ENCODE measurements around the gene GPR132. TPM values are rescaled to one million over a fixed set of nuclear protein-coding genes. Genes with fewer than 3 reads are reported as not detected.

GPR132 gene
- total RNA-seq, 1 experiment from 2014 or later = 0.20 TPM

DNA sequence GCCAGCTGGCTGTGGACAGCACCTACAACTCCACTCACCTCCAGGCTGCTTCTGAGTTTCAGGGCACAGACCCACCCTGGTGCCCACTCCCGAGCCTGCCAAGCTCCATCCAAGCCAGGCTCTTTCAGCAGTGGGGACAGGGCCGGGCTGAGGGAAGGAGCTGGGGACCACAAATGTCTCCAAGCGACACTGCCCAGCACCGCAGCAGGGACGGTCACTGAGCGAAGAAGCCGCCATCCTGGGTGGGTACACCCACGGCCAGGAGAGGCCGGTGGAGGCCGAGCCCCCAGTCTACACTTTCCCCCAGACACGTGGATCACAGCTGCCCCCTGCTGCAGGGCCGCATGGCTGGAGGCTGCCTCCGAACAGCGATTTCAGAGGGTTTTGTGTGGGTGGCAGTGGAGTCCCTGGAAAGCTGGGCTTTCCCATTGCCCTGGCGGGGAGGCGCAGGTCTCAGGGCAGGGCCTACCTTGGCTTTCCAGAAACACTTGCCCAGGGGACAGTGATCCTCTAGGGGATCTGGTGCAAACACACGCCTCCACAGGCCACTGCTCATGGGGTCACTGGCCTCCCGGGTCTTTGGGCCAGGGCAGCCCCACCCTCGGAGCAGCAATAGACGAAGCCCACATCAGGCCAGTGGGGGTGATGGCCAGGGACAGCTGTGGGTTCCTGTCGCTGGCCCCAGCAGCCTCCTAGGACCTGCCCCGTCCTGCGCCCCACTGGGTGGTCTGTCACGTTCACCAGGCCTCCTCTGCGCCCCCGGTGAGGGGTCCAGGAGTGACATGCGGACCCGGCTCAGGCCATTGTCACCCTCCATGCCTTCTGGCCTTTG, 1.2 kb upstream of the GPR132 start:
- H2AFZ ChIP-seq (ENCODE audit: low read length) = no peak overlapping the region
- no peak overlapping the region for H3T11ph ChIP-seq (ENCODE audit: low read length)
- H4K91ac ChIP-seq (ENCODE audit: insufficient read length, low read depth, low read length) = no peak overlapping the region
- H3K14ac ChIP-seq (ENCODE audit: insufficient read depth, low read length) = no peak overlapping the region; the same call in 1 of the 2 replicates
- no peak overlapping the region for H2AK5ac ChIP-seq (ENCODE audit: insufficient read length, low read length)
- Mint-ChIP-seq H3K36me3 (ENCODE audit: insufficient read depth in 1 of 3, low read depth in 3 of 3) (no peaks in the 10 kb centered on the region), H3K4me3 (no peak overlapping the region), H3K4me1 (peaks cover 4 to 8% of the 10 kb centered on the region in 2 experiments; a peak in 2 of 4 replicates), H3K9me3 (no peaks in the 10 kb centered on the region), H3K27me3 (ENCODE audit: low read depth) (peaks cover 12% of the 10 kb centered on the region), H3K27ac (no peak overlapping the region)
- no peak overlapping the region for H2BK12ac ChIP-seq (ENCODE audit: insufficient read length, low read depth, low read length)
- H3K4ac ChIP-seq (ENCODE audit: low read depth, low read length) = no peak overlapping the region
- H3K23me2 ChIP-seq (ENCODE audit: insufficient read length, low read depth, low read length, poor library complexity, severe bottlenecking) = no peaks in the 10 kb centered on the region
- no peak overlapping the region for H4K8ac ChIP-seq (replicated peaks; ENCODE audit: insufficient read length, low read depth, low read length)
- H2BK15ac ChIP-seq (ENCODE audit: low read depth, low read length) = no peak overlapping the region
- no peaks in the 10 kb centered on the region for H3K27me3 ChIP-seq (ENCODE audit: insufficient read depth, low read length)
- no peak overlapping the region for H3K18ac ChIP-seq (ENCODE audit: insufficient read length, low read depth, low read length)
- no peak overlapping the region for H3K9ac ChIP-seq (ENCODE audit: extremely low read depth, insufficient read length, low read length)
- H3K23ac ChIP-seq (ENCODE audit: insufficient read length, low read depth, low read length) = no peak overlapping the region
- no peaks in the 10 kb centered on the region for H3K79me1 ChIP-seq (ENCODE audit: insufficient read depth, low read depth, low read length, poor library complexity, severe bottlenecking)
- no peak overlapping the region for H3K4me2 ChIP-seq (ENCODE audit: insufficient read depth, insufficient read length, low read length)
- H2BK120ac ChIP-seq (ENCODE audit: low read depth, low read length, poor library complexity, severe bottlenecking) = no peak overlapping the region
- H4K5ac ChIP-seq (ENCODE audit: insufficient read length, low read depth, low read length) = no peak overlapping the region
- no CpG with 5 or more reads among the region's 28 CpGs for WGBS (ENCODE audit: extremely low coverage, insufficient read length, low lambda C conversion rate)
- no peak overlapping the region for H2BK5ac ChIP-seq (ENCODE audit: insufficient read length, low read length)
- no peak overlapping the region for H3K27ac ChIP-seq (ENCODE audit: insufficient read length, low read depth, low read length)
- H3K4me1 ChIP-seq (ENCODE audit: insufficient read depth, low read length) = no peaks in the 10 kb centered on the region
- no peaks in the 10 kb centered on the region for H3K9me3 ChIP-seq (ENCODE audit: control insufficient read depth, low read depth, low read length)
- H3K56ac ChIP-seq (ENCODE audit: insufficient read length, low read depth, low read length) = no peak overlapping the region
- peak; percentile 25 for DNase-seq
- H3K79me2 ChIP-seq (ENCODE audit: insufficient read depth, low read length) = no peaks in the 10 kb centered on the region
- no peaks in the 10 kb centered on the region for H4K20me1 ChIP-seq (ENCODE audit: control insufficient read depth, insufficient read depth, insufficient read length)
- no peak overlapping the region for H2BK20ac ChIP-seq (ENCODE audit: low read depth, low read length, poor library complexity, severe bottlenecking)
- TF ChIP-seq, protein P1, sequence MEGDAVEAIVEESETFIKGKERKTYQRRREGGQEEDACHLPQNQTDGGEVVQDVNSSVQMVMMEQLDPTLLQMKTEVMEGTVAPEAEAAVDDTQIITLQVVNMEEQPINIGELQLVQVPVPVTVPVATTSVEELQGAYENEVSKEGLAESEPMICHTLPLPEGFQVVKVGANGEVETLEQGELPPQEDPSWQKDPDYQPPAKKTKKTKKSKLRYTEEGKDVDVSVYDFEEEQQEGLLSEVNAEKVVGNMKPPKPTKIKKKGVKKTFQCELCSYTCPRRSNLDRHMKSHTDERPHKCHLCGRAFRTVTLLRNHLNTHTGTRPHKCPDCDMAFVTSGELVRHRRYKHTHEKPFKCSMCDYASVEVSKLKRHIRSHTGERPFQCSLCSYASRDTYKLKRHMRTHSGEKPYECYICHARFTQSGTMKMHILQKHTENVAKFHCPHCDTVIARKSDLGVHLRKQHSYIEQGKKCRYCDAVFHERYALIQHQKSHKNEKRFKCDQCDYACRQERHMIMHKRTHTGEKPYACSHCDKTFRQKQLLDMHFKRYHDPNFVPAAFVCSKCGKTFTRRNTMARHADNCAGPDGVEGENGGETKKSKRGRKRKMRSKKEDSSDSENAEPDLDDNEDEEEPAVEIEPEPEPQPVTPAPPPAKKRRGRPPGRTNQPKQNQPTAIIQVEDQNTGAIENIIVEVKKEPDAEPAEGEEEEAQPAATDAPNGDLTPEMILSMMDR (conservative IDR thresholded peaks at IDR 0.05) = no peak

Data from H9 (cell line).